HG03060 (cell line): ENCODE measurements around the gene NPIPB6.

Experiments used
- ATAC-seq: cut with Tn5 transposase; IDR thresholded peaks from one replicate; pipeline ENCODE4 v1.9.1; 2021; ENCODE audit warnings: low read depth, moderate number of reproducible peaks; ENCODE audit not compliant: unreplicated experiment

Gene NPIPB6

GRCh38 chr16:28300327-28300726 lies 63.0 kb downstream of the NPIPB6 start:
- no peak for ATAC-seq

GRCh38 chr16:28298511-28298878 lies 64.8 kb downstream of the NPIPB6 start:
- no peak for ATAC-seq

- ATAC-seq, result no peak
These were observed 65.4 kb downstream of the NPIPB6 start for GRCh38 chr16:28297784-28298510.

GRCh38 chr16:28297308-28297707 lies 66.0 kb downstream of the NPIPB6 start:
- ATAC-seq, result no peak

GRCh38 chr16:28295276-28295675 lies 68.0 kb downstream of the NPIPB6 start:
- no peak for ATAC-seq

GRCh38 chr16:28294201-28294600 lies 69.1 kb downstream of the NPIPB6 start:
- ATAC-seq, result no peak

GRCh38 chr16:28293601-28293960 lies 69.7 kb downstream of the NPIPB6 start:
- no peak for ATAC-seq

GRCh38 chr16:28292731-28293600 lies 70.3 kb downstream of the NPIPB6 start:
- no peak for ATAC-seq
